ENCODE results near the gene ERP44.

The ERP44 gene

GRCh38 chr9:100117316-100117715 is 18.5 kb upstream of the ERP44 start:
- no peak for DNase-seq (ENCODE audit: low read depth)

GRCh38 chr9:100112677-100113336 is 14.0 kb upstream of the ERP44 start:
- TF ChIP-seq CTCF (IDR thresholded peaks at IDR 0.05; ENCODE audit: low read depth, low read length) (no peak), MAX (IDR thresholded peaks at IDR 0.05; ENCODE audit: low read depth, low read length) (no peak), POLR2A (IDR thresholded peaks at IDR 0.05; ENCODE audit: extremely low read depth, insufficient read length) (no peak), MYC (IDR thresholded peaks at IDR 0.05; ENCODE audit: low read depth, low read length) (no peak)
- H3K4me3 ChIP-seq (ENCODE audit: low read depth, low read length): no peak overlapping the region

More at GRCh38 chr9:100117316-100117715, 18.5 kb upstream of the ERP44 start:
- H3K4me3 ChIP-seq (ENCODE audit: low read depth, low read length): no peak overlapping the region
- TF ChIP-seq CTCF (IDR thresholded peaks at IDR 0.05; ENCODE audit: low read depth, low read length): no peak
- TF ChIP-seq MYC (IDR thresholded peaks at IDR 0.05; ENCODE audit: low read depth, low read length): no peak
- TF ChIP-seq MAX (IDR thresholded peaks at IDR 0.05; ENCODE audit: low read depth, low read length): no peak

GRCh38 chr9:100111235-100111634 is 12.4 kb upstream of the ERP44 start:
- TF ChIP-seq MYC (IDR thresholded peaks at IDR 0.05; ENCODE audit: low read depth, low read length) (no peak), MAX (IDR thresholded peaks at IDR 0.05; ENCODE audit: low read depth, low read length) (no peak), POLR2A (IDR thresholded peaks at IDR 0.05; ENCODE audit: extremely low read depth, insufficient read length) (no peak), CTCF (IDR thresholded peaks at IDR 0.05; ENCODE audit: low read depth, low read length) (no peak)
- DNase-seq (ENCODE audit: low read depth): no peak
- no peak overlapping the region for H3K4me3 ChIP-seq (ENCODE audit: low read depth, low read length)

More at GRCh38 chr9:100112677-100113336, 14.0 kb upstream of the ERP44 start:
- no peak for DNase-seq (ENCODE audit: low read depth)

GRCh38 chr9:100108559-100108958 is 9.8 kb upstream of the ERP44 start:
- no peak overlapping the region for H3K4me3 ChIP-seq (ENCODE audit: low read depth, low read length)
- TF ChIP-seq MAX (IDR thresholded peaks at IDR 0.05; ENCODE audit: low read depth, low read length): no peak
- no peak for DNase-seq (ENCODE audit: low read depth)

- DNase-seq (ENCODE audit: low read depth): no peak
- no peak overlapping the region for H3K4me3 ChIP-seq (ENCODE audit: low read depth, low read length)
Measured at GRCh38 chr9:100106616-100107015, 7.8 kb upstream of the ERP44 start.

More at GRCh38 chr9:100106616-100107015, 7.8 kb upstream of the ERP44 start:
- TF ChIP-seq CTCF (IDR thresholded peaks at IDR 0.05; ENCODE audit: low read depth, low read length) (no peak), POLR2A (IDR thresholded peaks at IDR 0.05; ENCODE audit: extremely low read depth, insufficient read length) (no peak), MAX (IDR thresholded peaks at IDR 0.05; ENCODE audit: low read depth, low read length) (no peak), MYC (IDR thresholded peaks at IDR 0.05; ENCODE audit: low read depth, low read length) (no peak)
